ENCODE measurements around the gene ATP6V1E1. TPM values are rescaled to one million over a fixed set of nuclear protein-coding genes. Genes with fewer than 3 reads are reported as not detected.

ATP6V1E1 gene
- total and polyA plus RNA-seq, 2 donors (not counting 1 experiment from before 2014, with no cell fraction given): 51.3 to 82.6 TPM

GRCh38 chr22:17592201-17592600, 36.3 kb downstream of the ATP6V1E1 start:
- H3K4me1 Mint-ChIP-seq: peaks cover 30% of the 10 kb centered on the region
- TF ChIP-seq EZH2 (IDR thresholded peaks at IDR 0.05; ENCODE audit: borderline replicate concordance, insufficient read depth, low read depth, low read length, poor library complexity, severe bottlenecking): no peak
- TF ChIP-seq, protein P1, sequence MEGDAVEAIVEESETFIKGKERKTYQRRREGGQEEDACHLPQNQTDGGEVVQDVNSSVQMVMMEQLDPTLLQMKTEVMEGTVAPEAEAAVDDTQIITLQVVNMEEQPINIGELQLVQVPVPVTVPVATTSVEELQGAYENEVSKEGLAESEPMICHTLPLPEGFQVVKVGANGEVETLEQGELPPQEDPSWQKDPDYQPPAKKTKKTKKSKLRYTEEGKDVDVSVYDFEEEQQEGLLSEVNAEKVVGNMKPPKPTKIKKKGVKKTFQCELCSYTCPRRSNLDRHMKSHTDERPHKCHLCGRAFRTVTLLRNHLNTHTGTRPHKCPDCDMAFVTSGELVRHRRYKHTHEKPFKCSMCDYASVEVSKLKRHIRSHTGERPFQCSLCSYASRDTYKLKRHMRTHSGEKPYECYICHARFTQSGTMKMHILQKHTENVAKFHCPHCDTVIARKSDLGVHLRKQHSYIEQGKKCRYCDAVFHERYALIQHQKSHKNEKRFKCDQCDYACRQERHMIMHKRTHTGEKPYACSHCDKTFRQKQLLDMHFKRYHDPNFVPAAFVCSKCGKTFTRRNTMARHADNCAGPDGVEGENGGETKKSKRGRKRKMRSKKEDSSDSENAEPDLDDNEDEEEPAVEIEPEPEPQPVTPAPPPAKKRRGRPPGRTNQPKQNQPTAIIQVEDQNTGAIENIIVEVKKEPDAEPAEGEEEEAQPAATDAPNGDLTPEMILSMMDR (IDR thresholded peaks at IDR 0.05): no peak
- H3K27ac Mint-ChIP-seq: no peak overlapping the region
- Histone ChIP-seq H3K4me1 (ENCODE audit: control insufficient read depth in 2 of 2, insufficient read depth in 2 of 2, low read length in 2 of 2) (peaks cover 26 to 27% of the 10 kb centered on the region in 2 donors), H3K4me3 (ENCODE audit: control extremely low read depth in 1 of 5, extremely low read depth in 1 of 5, insufficient read depth in 1 of 5, low read depth in 2 of 5, low read length in 4 of 5) (no peak overlapping the region), H3K36me3 (replicated peaks in 1 of 2; ENCODE audit: control extremely low read depth in 1 of 2, control insufficient read depth in 1 of 2, extremely low read depth in 1 of 2, insufficient read depth in 2 of 2, low read length in 1 of 2) (peaks cover 0 to 40% of the 10 kb centered on the region in 2 experiments), H4K20me1 (ENCODE audit: control insufficient read depth, insufficient read depth, low read length, poor library complexity, severe bottlenecking) (peaks cover 37% of the 10 kb centered on the region), H3K27me3 (replicated peaks in 1 of 4; ENCODE audit: control extremely low read depth in 1 of 4, control insufficient read depth in 3 of 4, insufficient read depth in 4 of 4, low read length in 3 of 4) (no peaks in the 10 kb centered on the region), H3K27ac (ENCODE audit: low read length in 2 of 2) (no peak overlapping the region), H3K9me3 (ENCODE audit: control extremely low read depth in 1 of 3, control insufficient read depth in 2 of 3, insufficient read depth in 1 of 3, low read length in 2 of 3) (peaks cover 0 to 5% (median 5%) of the 10 kb centered on the region in 3 donors), H3K79me2 (ENCODE audit: control insufficient read depth, insufficient read depth, low read length) (no peaks in the 10 kb centered on the region), H3K4me2 (replicated peaks; ENCODE audit: low read depth, low read length, poor library complexity, severe bottlenecking) (no peak overlapping the region), H2AFZ (ENCODE audit: insufficient read depth, low read depth, low read length, poor library complexity, severe bottlenecking) (no peak overlapping the region), H3K9ac (ENCODE audit: low read length) (no peak overlapping the region)
- WGBS (ENCODE audit: insufficient coverage): 100% methylated on average over 3 of the region's 5 CpGs
- no peak overlapping the region for H3K4me3 Mint-ChIP-seq
- ATAC-seq (ENCODE audit: low read depth) (no peak), DNase-seq (no peak)
- intact Hi-C loops (cut with micrococcal nuclease): no loop called here
- H3K27me3 Mint-ChIP-seq: no peaks in the 10 kb centered on the region
- no peaks in the 10 kb centered on the region for H3K9me3 Mint-ChIP-seq (ENCODE audit: insufficient read depth)
- POLR2A ChIA-PET: no interaction called here
- CTCF ChIA-PET: no interaction called here

GRCh38 chr22:17590586-17590985, 38.0 kb downstream of the ATP6V1E1 start:
- H2AFZ ChIP-seq (ENCODE audit: insufficient read depth, low read depth, low read length, poor library complexity, severe bottlenecking): no peak overlapping the region
- CTCF ChIA-PET: interaction anchor here (0.8 kb wide), 1 partner anchor 32 kb away, joined by 3 read pairs; no protein-coding TSS in a partner anchor
- no peak overlapping the region for H3K27ac ChIP-seq (ENCODE audit: low read length in 2 of 2)
- 100% methylated on average over 1 of the region's 5 CpGs for WGBS (ENCODE audit: insufficient coverage)
- Mint-ChIP-seq H3K4me3 (no peak overlapping the region), H3K9me3 (ENCODE audit: insufficient read depth) (no peaks in the 10 kb centered on the region), H3K27ac (no peak overlapping the region), H3K27me3 (no peaks in the 10 kb centered on the region), H3K4me1 (peaks cover 23% of the 10 kb centered on the region)
- H4K20me1 ChIP-seq (ENCODE audit: control insufficient read depth, insufficient read depth, low read length, poor library complexity, severe bottlenecking): peaks cover 29% of the 10 kb centered on the region
- POLR2A ChIA-PET: no interaction called here
- no peak overlapping the region for H3K9ac ChIP-seq (ENCODE audit: low read length)
- H3K79me2 ChIP-seq (ENCODE audit: control insufficient read depth, insufficient read depth, low read length): no peaks in the 10 kb centered on the region
- no peaks in the 10 kb centered on the region for H3K27me3 ChIP-seq (replicated peaks in 1 of 4; ENCODE audit: control extremely low read depth in 1 of 4, control insufficient read depth in 3 of 4, insufficient read depth in 4 of 4, low read length in 3 of 4)
- intact Hi-C loops (cut with micrococcal nuclease): no loop called here
- H3K9me3 ChIP-seq (ENCODE audit: control extremely low read depth in 1 of 3, control insufficient read depth in 2 of 3, insufficient read depth in 1 of 3, low read length in 2 of 3): no peaks in the 10 kb centered on the region
- DNase-seq (no peak), ATAC-seq (ENCODE audit: low read depth) (no peak)
- no peak overlapping the region for H3K4me3 ChIP-seq (ENCODE audit: control extremely low read depth in 1 of 5, extremely low read depth in 1 of 5, insufficient read depth in 1 of 5, low read depth in 2 of 5, low read length in 4 of 5)
- H3K4me2 ChIP-seq (replicated peaks; ENCODE audit: low read depth, low read length, poor library complexity, severe bottlenecking): no peak overlapping the region
- TF ChIP-seq, protein P1 (IDR thresholded peaks at IDR 0.05): no peak
- TF ChIP-seq EZH2 (IDR thresholded peaks at IDR 0.05; ENCODE audit: borderline replicate concordance, insufficient read depth, low read depth, low read length, poor library complexity, severe bottlenecking): no peak
- H3K4me1 ChIP-seq (ENCODE audit: control insufficient read depth in 2 of 2, insufficient read depth in 2 of 2, low read length in 2 of 2): peaks cover 21 to 25% of the 10 kb centered on the region in 2 donors
- H3K36me3 ChIP-seq (replicated peaks in 1 of 2; ENCODE audit: control extremely low read depth in 1 of 2, control insufficient read depth in 1 of 2, extremely low read depth in 1 of 2, insufficient read depth in 2 of 2, low read length in 1 of 2): peaks cover 0 to 29% of the 10 kb centered on the region in 2 experiments
